Measurements from ENCODE around the gene FNTB. TPM values are rescaled to one million over a fixed set of nuclear protein-coding genes. Genes with fewer than 3 reads are reported as not detected.
A peak's percentile ranks its signal among the peaks of the same experiment; 100 is the strongest.

Gene FNTB
- total RNA-seq, 1 donor from 2014 or later = 19.9 TPM

- H3K36me3 Mint-ChIP-seq (ENCODE audit: low read depth, unreplicated experiment) = peaks cover 30% of the 10 kb centered on the region
- FAIRE-seq (no peak), DNase-seq (ENCODE audit: low read depth) (no peak)
- H3K27ac Mint-ChIP-seq (ENCODE audit: unreplicated experiment) = no peak overlapping the region
- TF ChIP-seq CTCF (IDR thresholded peaks at IDR 0.05; ENCODE audit: insufficient read depth, low read depth, low read length) = no peak
- no peak for TF ChIP-seq EZH2 (IDR thresholded peaks at IDR 0.05; ENCODE audit: insufficient read depth, low read length)
- Histone ChIP-seq H2AFZ (ENCODE audit: low read depth, low read length) (no peak overlapping the region), H3K4me3 (ENCODE audit: insufficient read depth, low read depth, low read length) (no peak overlapping the region), H4K20me1 (ENCODE audit: insufficient read depth, low read length) (peaks cover 55% of the 10 kb centered on the region), H3K27ac (ENCODE audit: low read depth, low read length) (no peak overlapping the region), H3K9ac (ENCODE audit: low read length) (no peak overlapping the region), H3K9me3 (ENCODE audit: insufficient read depth, low read depth, low read length) (no peaks in the 10 kb centered on the region), H3K36me3 (ENCODE audit: insufficient read depth, low read length) (peaks cover 61% of the 10 kb centered on the region), H3K79me2 (ENCODE audit: insufficient read depth, low read length) (peaks cover 42% of the 10 kb centered on the region), H3K4me1 (ENCODE audit: insufficient read depth, low read length) (peaks cover 16% of the 10 kb centered on the region), H3K4me2 (ENCODE audit: low read length) (no peak overlapping the region), H3K27me3 (ENCODE audit: insufficient read depth, low read length) (no peaks in the 10 kb centered on the region)
- H3K27me3 Mint-ChIP-seq (ENCODE audit: low read depth, unreplicated experiment) = no peaks in the 10 kb centered on the region
- H3K4me3 Mint-ChIP-seq (ENCODE audit: unreplicated experiment) = no peak overlapping the region
- peaks cover 6% of the 10 kb centered on the region for H3K9me3 Mint-ChIP-seq (ENCODE audit: unreplicated experiment)
- peaks cover 16% of the 10 kb centered on the region for H3K4me1 Mint-ChIP-seq (ENCODE audit: low read depth, unreplicated experiment)
These were observed 105.7 kb downstream of the FNTB start for GRCh38 chr14:65092349-65092748.

GRCh38 chr14:65095633-65096205 is 109.0 kb downstream of the FNTB start:
- Histone ChIP-seq H4K20me1 (ENCODE audit: insufficient read depth, low read length) (peaks cover 60% of the 10 kb centered on the region), H3K36me3 (ENCODE audit: insufficient read depth, low read length) (peaks cover 45% of the 10 kb centered on the region)
- DNase-seq (ENCODE audit: low read depth) = peak; percentile 86

More at GRCh38 chr14:65095633-65096205, 109.0 kb downstream of the FNTB start:
- peaks cover 67% of the 10 kb centered on the region for H3K79me2 ChIP-seq (ENCODE audit: insufficient read depth, low read length)
- H3K4me3 Mint-ChIP-seq (ENCODE audit: unreplicated experiment) = peak overlapping the region; percentile 52
- H3K4me1 Mint-ChIP-seq (ENCODE audit: low read depth, unreplicated experiment) = peaks cover 25% of the 10 kb centered on the region
- TF ChIP-seq CTCF (IDR thresholded peaks at IDR 0.05; ENCODE audit: insufficient read depth, low read depth, low read length) = no peak
- H3K9me3 ChIP-seq (ENCODE audit: insufficient read depth, low read depth, low read length) = no peaks in the 10 kb centered on the region
- H3K27me3 ChIP-seq (ENCODE audit: insufficient read depth, low read length) = no peaks in the 10 kb centered on the region
- H3K27ac ChIP-seq (ENCODE audit: low read depth, low read length) = peak overlapping the region; percentile 22
- H3K9ac ChIP-seq (ENCODE audit: low read length) = peak overlapping the region; percentile 13
- peaks cover 16% of the 10 kb centered on the region for H3K4me1 ChIP-seq (ENCODE audit: insufficient read depth, low read length)
- H3K4me2 ChIP-seq (ENCODE audit: low read length) = peak overlapping the region; percentile 59
- H3K27me3 Mint-ChIP-seq (ENCODE audit: low read depth, unreplicated experiment) = no peaks in the 10 kb centered on the region
- no peaks in the 10 kb centered on the region for H3K9me3 Mint-ChIP-seq (ENCODE audit: unreplicated experiment)
- H2AFZ ChIP-seq (ENCODE audit: low read depth, low read length) = no peak overlapping the region
- no peak for FAIRE-seq
- H3K27ac Mint-ChIP-seq (ENCODE audit: unreplicated experiment) = peak overlapping the region; percentile 19
- no peak overlapping the region for H3K4me3 ChIP-seq (ENCODE audit: insufficient read depth, low read depth, low read length)
- H3K36me3 Mint-ChIP-seq (ENCODE audit: low read depth, unreplicated experiment) = peaks cover 22% of the 10 kb centered on the region

Data from astrocyte (in vitro differentiated cells and primary cell).